Measurements from ENCODE around the gene FIS1. TPM values are rescaled to one million over a fixed set of nuclear protein-coding genes. Genes with fewer than 3 reads are reported as not detected.

FIS1 gene
- total RNA-seq, 1 experiment from 2014 or later, result 114 TPM

DNA sequence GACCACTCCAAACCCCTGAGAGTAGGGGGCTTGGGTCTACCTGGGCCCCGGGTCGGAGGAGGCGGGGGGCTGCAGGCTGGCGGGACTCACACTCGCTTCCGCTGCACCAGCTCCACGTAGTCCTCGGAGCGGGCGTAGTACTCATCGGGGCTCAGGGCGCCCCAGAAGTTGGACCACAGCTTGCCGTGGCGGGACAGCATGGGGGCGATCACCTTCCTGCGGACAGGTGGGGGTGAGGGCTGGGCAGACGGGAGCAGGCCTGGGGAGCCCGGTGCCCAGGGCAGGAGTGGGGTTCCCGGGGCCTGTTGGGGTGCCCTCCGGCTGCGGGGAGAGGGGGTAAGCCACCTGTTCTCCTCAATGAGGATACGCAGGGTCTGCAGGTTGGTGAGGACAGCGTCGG lies 33.4 kb downstream of the FIS1 start:
- Histone ChIP-seq H3K79me2 (ENCODE audit: insufficient read depth, low read length) (peaks cover 13% of the 10 kb centered on the region), H3K4me3 (replicated peaks in 1 of 2; ENCODE audit: low read depth in 1 of 2, low read length in 2 of 2) (no peak overlapping the region), H2AFZ (ENCODE audit: low read depth, low read length, poor library complexity, severe bottlenecking) (no peak overlapping the region), H3K27me3 (ENCODE audit: insufficient read depth, low read length) (no peaks in the 10 kb centered on the region), H3K36me3 (ENCODE audit: control insufficient read depth in 1 of 2, insufficient read depth in 2 of 2, low read length in 2 of 2) (peaks cover 8 to 13% of the 10 kb centered on the region in 2 experiments), H3K4me1 (ENCODE audit: control insufficient read depth in 1 of 2, insufficient read depth in 2 of 2, low read length in 2 of 2) (peaks cover 0 to 9% of the 10 kb centered on the region in 2 experiments; a peak in 2 of 4 replicates), H3K27ac (ENCODE audit: low read depth, low read length) (no peak overlapping the region), H3K9ac (ENCODE audit: low read length) (no peak overlapping the region), H4K20me1 (ENCODE audit: insufficient read depth) (no peaks in the 10 kb centered on the region), H3K9me3 (ENCODE audit: control insufficient read depth in 1 of 2, insufficient read depth in 1 of 2, low read depth in 1 of 2, low read length in 2 of 2) (no peaks in the 10 kb centered on the region), H3K9me2 (ENCODE audit: insufficient read depth) (no peaks in the 10 kb centered on the region), H3K4me2 (ENCODE audit: low read length) (no peak overlapping the region)
- no TSS peak for BruUV-seq (replicated peaks)
- DNase-seq (ENCODE audit: low read depth, low spot score) (no peak), ATAC-seq (no peak)
- intact Hi-C loops (cut with micrococcal nuclease), result no loop called here
- ChIA-PET CTCF (interaction anchor here (0.6 kb wide), 1 partner anchor 319 kb away, joined by 3 read pairs; no protein-coding TSS in a partner anchor), RAD21 (ENCODE audit: low non-redundant PET in 1 of 2, low total read pairs in 2 of 2, uncharacterized antibody in 2 of 2, unreplicated experiment in 2 of 2) (no interaction called here), POLR2A (no interaction called here)
- TF ChIP-seq MAX (IDR thresholded peaks at IDR 0.05) (no peak), SIN3A (IDR thresholded peaks at IDR 0.05; ENCODE audit: low read depth) (no peak), ELF1 (IDR thresholded peaks at IDR 0.05; ENCODE audit: borderline replicate concordance, low read depth) (no peak), JUND (IDR thresholded peaks at IDR 0.05) (no peak), RAD21 (IDR thresholded peaks at IDR 0.05; ENCODE audit: low read depth) (no peak), EZH2phosphoT487 (IDR thresholded peaks at IDR 0.05; ENCODE audit: borderline replicate concordance) (no peak), SP1 (IDR thresholded peaks at IDR 0.05; ENCODE audit: low read depth) (no peak), POLR2A (IDR thresholded peaks at IDR 0.05; ENCODE audit: borderline replicate concordance, extremely low read depth, insufficient read depth, insufficient read length) (no peak), CBX3 (IDR thresholded peaks at IDR 0.05; ENCODE audit: low read depth) (no peak), FOSL1 (IDR thresholded peaks at IDR 0.05; ENCODE audit: low read depth) (no peak), ZBTB33 (IDR thresholded peaks at IDR 0.05; ENCODE audit: extremely low read depth, insufficient replicate concordance, low read length) (no peak), POLR2AphosphoS5 (IDR thresholded peaks at IDR 0.05; ENCODE audit: low read depth, low read length) (no peak)
- TF ChIP-seq, protein P1, sequence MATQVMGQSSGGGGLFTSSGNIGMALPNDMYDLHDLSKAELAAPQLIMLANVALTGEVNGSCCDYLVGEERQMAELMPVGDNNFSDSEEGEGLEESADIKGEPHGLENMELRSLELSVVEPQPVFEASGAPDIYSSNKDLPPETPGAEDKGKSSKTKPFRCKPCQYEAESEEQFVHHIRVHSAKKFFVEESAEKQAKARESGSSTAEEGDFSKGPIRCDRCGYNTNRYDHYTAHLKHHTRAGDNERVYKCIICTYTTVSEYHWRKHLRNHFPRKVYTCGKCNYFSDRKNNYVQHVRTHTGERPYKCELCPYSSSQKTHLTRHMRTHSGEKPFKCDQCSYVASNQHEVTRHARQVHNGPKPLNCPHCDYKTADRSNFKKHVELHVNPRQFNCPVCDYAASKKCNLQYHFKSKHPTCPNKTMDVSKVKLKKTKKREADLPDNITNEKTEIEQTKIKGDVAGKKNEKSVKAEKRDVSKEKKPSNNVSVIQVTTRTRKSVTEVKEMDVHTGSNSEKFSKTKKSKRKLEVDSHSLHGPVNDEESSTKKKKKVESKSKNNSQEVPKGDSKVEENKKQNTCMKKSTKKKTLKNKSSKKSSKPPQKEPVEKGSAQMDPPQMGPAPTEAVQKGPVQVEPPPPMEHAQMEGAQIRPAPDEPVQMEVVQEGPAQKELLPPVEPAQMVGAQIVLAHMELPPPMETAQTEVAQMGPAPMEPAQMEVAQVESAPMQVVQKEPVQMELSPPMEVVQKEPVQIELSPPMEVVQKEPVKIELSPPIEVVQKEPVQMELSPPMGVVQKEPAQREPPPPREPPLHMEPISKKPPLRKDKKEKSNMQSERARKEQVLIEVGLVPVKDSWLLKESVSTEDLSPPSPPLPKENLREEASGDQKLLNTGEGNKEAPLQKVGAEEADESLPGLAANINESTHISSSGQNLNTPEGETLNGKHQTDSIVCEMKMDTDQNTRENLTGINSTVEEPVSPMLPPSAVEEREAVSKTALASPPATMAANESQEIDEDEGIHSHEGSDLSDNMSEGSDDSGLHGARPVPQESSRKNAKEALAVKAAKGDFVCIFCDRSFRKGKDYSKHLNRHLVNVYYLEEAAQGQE (IDR thresholded peaks at IDR 0.05; ENCODE audit: low read depth), result no peak
